ENCODE data around the gene ALLC. TPM values are rescaled to one million over a fixed set of nuclear protein-coding genes. Genes with fewer than 3 reads are reported as not detected.

Gene ALLC
- total and polyA plus RNA-seq, 2 experiments from 2014 or later = not detected

- Mint-ChIP-seq H3K36me3 (ENCODE audit: low read depth) (no peaks in the 10 kb centered on the region; the same call in 1 of the 3 replicates), H3K27me3 (ENCODE audit: insufficient read depth, low read depth, poor library complexity) (peaks cover 13% of the 10 kb centered on the region), H3K4me3 (no peak overlapping the region), H3K9me3 (peaks cover 3% of the 10 kb centered on the region; the same call in 2 of the 3 replicates), H3K4me1 (peaks cover 15% of the 10 kb centered on the region), H3K27ac (no peak overlapping the region)
- Histone ChIP-seq H3K36me3 (ENCODE audit: insufficient read depth) (no peaks in the 10 kb centered on the region), H3K27ac (ENCODE audit: low read depth) (no peak overlapping the region), H3K4me2 (no peak overlapping the region), H3K79me2 (replicated peaks; ENCODE audit: insufficient read depth) (no peaks in the 10 kb centered on the region), H3K4me3 (no peak overlapping the region), H2AFZ (no peak overlapping the region), H3F3A (replicated peaks; ENCODE audit: low read depth) (0 out of 2 replicates have a peak, but pooled peaks cover 5% of the 10 kb centered on the region), H4K20me1 (replicated peaks; ENCODE audit: insufficient read depth) (no peaks in the 10 kb centered on the region), H3K4me1 (ENCODE audit: insufficient read depth) (no peaks in the 10 kb centered on the region; the same call in 1 of the 2 replicates), H3K9me2 (ENCODE audit: insufficient read depth) (no peaks in the 10 kb centered on the region), H3K27me3 (ENCODE audit: insufficient read depth) (0 out of 2 replicates have a peak, but pooled peaks cover 4% of the 10 kb centered on the region)
- no peak for ATAC-seq
- DNase-seq (ENCODE audit: low spot score) = no peak
- no peak for TF ChIP-seq NANOG (IDR thresholded peaks at IDR 0.05; ENCODE audit: borderline replicate concordance)
- TF ChIP-seq CTCF (conservative IDR thresholded peaks at IDR 0.05; ENCODE audit: low read depth in 2 of 2) = no peak
- no peak for TF ChIP-seq CREB1 (CRISPR knock-in tag; IDR thresholded peaks at IDR 0.05; ENCODE audit: low read depth)
- no peak for TF ChIP-seq ETS1 (IDR thresholded peaks at IDR 0.05)
- no peak for TF ChIP-seq POLR2AphosphoS5 (IDR thresholded peaks at IDR 0.05; ENCODE audit: low read depth)
- TF ChIP-seq ZNF114 (CRISPR knock-in tag; IDR thresholded peaks at IDR 0.05) = no peak
- TF ChIP-seq EZH2 (IDR thresholded peaks at IDR 0.05; ENCODE audit: low read depth, unreplicated experiment) = no peak
- TF ChIP-seq ZNF331 (CRISPR knock-in tag; IDR thresholded peaks at IDR 0.05; ENCODE audit: low read depth) = no peak
- no peak for TF ChIP-seq REST (IDR thresholded peaks at IDR 0.05; ENCODE audit: unreplicated experiment)
- TF ChIP-seq STAT1 (IDR thresholded peaks at IDR 0.05; ENCODE audit: unreplicated experiment) = no peak
- no peak for TF ChIP-seq ZNF462 (CRISPR knock-in tag; IDR thresholded peaks at IDR 0.05)
- TF ChIP-seq EZH2phosphoT487 (IDR thresholded peaks at IDR 0.05; ENCODE audit: unreplicated experiment) = no peak
- no peak for TF ChIP-seq JUNB (IDR thresholded peaks at IDR 0.05; ENCODE audit: unreplicated experiment)
Observed at GRCh38 chr2:3654011-3654410, 4.0 kb upstream of the ALLC start.

Data from GM23338 (cell line).